Muscle of leg (tissue), 11 donors: ENCODE data around the gene PIP4K2C. TPM values are rescaled to one million over a fixed set of nuclear protein-coding genes. Genes with fewer than 3 reads are reported as not detected.

Experiments
- DNase-seq: peaks from one replicate; pipeline ENCODE4 v3.0.0; 2013
- H3K27ac ChIP-seq: one replicate; pipeline ENCODE4 v1.5.1; 2013; ENCODE audit warnings: mild to moderate bottlenecking, low read length, control low read depth
- H3K27me3 ChIP-seq: one replicate; pipeline ENCODE4 v1.6.1; 2013; ENCODE audit warnings: low read length; ENCODE audit not compliant: control insufficient read depth, insufficient read depth
- H3K36me3 ChIP-seq: one replicate; pipeline ENCODE4 v1.6.1; 2013; ENCODE audit warnings: low read length; ENCODE audit not compliant: control insufficient read depth, insufficient read depth
- H3K4me1 ChIP-seq: one replicate; pipeline ENCODE4 v1.6.1; 2013; ENCODE audit warnings: low read length; ENCODE audit not compliant: control insufficient read depth, insufficient read depth
- H3K4me3 ChIP-seq: one replicate; pipeline ENCODE4 v1.5.1; 2013; ENCODE audit warnings: low read length, control low read depth
- H3K9me3 ChIP-seq: replicated peaks from 2 replicates; pipeline ENCODE4 v1.6.1; 2013; ENCODE audit warnings: low read depth, low read length; ENCODE audit not compliant: control insufficient read depth
- WGBS: methylation state at CpG from one replicate; pipeline ENCODE4 v1.1.5; 2013; ENCODE audit warnings: missing lambda C conversion rate; ENCODE audit not compliant: insufficient coverage; 5-methylcytosine and 5-hydroxymethylcytosine counted together
- polyA plus RNA-seq, 8 donors: library from polyadenylated mRNA; unstranded; fragments of 120-200 nt; gene quantifications; one replicate each; pipeline versions ENCODE4 v1.2.1 to v1.2.3, GENCODE V29; 2013; ENCODE audit warnings: inconsistent platforms in 1 of 8, low replicate concordance in 1 of 8; ENCODE audit not compliant: insufficient read length in 8 of 8, insufficient read depth in 1 of 8
- total RNA-seq: library from RNA; stranded (reverse); fragments of 120-200 nt; gene quantifications from one replicate; pipeline ENCODE4 v1.2.4, GENCODE V29; 2013

PIP4K2C gene
- total and polyA plus RNA-seq, 9 donors, result 8.9 to 14.3 (median 11.7) TPM

- peaks cover 12% of the 10 kb centered on the region for H3K27me3 ChIP-seq
- H3K4me3 ChIP-seq, result no peak overlapping the region
- 80% methylated on average over 10 of the region's 12 CpGs for WGBS
- no peak overlapping the region for H3K27ac ChIP-seq
- H3K36me3 ChIP-seq, result no peaks in the 10 kb centered on the region
- no peaks in the 10 kb centered on the region for H3K4me1 ChIP-seq
- no peak for DNase-seq
- no peaks in the 10 kb centered on the region for H3K9me3 ChIP-seq
Measured at GRCh38 chr12:57575771-57576612, 15.0 kb upstream of the PIP4K2C start.

DNA sequence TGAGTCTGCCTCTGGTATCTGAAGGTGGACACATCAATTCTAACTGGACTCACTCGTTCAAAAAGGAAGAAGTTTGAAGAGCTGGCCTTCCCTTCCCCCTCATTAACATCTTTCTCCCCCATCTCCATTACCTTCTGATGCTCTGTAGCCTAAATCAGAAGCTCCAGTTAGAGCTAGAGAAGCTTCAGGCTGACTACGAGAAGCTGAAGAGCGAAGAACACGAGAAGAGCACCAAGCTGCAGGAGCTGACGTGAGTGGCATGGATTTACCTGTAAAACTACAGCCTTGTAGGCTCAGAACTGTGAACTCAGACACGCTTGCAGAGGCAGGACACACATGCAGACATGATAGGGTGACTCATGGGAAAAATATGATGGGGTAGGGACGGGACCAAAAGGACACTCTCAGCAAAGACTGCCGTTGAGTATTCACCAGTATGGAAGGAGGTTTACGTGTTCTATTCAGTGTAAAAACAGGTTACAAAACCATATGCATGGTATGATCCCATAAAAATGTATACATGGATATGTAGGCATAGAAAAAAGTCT lies 14.3 kb upstream of the PIP4K2C start:
- H3K36me3 ChIP-seq, result no peaks in the 10 kb centered on the region
- no peak overlapping the region for H3K4me3 ChIP-seq
- no peak for DNase-seq
- no peaks in the 10 kb centered on the region for H3K4me1 ChIP-seq
- H3K27ac ChIP-seq, result no peak overlapping the region
- WGBS, result 79% methylated on average over 8 of the region's 9 CpGs
- H3K9me3 ChIP-seq, result no peaks in the 10 kb centered on the region
- H3K27me3 ChIP-seq, result peaks cover 15% of the 10 kb centered on the region

DNA sequence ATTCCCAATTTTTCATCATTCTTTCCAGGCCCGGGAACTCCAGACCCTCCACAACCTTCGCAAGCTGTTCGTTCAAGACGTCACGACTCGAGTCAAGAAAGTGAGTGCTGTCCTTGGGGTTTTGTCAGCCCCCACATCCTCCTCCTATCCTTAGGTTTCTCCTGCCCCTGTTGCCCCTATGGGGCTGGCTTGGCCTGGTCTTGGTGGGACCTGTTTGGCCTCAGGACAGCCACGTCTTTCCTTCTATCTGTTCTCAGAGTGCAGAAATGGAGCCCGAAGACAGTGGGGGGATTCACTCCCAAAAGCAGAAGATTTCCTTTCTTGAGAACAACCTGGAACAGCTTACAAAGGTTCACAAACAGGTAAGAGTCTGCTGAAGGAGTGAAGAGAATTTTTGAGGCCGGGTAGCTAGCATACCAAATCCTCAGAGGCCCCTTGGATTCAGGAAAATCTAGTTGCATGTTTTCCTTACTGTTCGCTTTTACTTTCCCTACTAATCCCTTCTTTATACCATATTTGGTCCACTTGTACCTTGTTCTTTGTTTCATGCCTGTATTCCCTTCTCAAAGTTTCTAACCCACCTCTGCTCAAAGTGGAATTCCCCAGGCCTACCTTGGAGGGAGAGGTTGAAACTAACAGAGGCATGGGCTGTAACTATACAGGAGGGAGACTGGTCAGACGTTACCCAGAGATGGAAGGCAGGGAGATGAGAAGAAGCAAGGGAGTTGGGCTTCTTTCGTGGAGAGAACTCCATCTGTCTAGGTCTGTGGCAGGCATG lies 12.8 kb upstream of the PIP4K2C start:
- Histone ChIP-seq H3K4me1 (no peaks in the 10 kb centered on the region), H3K9me3 (no peaks in the 10 kb centered on the region), H3K4me3 (no peak overlapping the region), H3K27ac (no peak overlapping the region), H3K36me3 (no peaks in the 10 kb centered on the region), H3K27me3 (peaks cover 26% of the 10 kb centered on the region)
- 79% methylated on average over 9 of the region's 12 CpGs for WGBS
- DNase-seq, result no peak

DNA sequence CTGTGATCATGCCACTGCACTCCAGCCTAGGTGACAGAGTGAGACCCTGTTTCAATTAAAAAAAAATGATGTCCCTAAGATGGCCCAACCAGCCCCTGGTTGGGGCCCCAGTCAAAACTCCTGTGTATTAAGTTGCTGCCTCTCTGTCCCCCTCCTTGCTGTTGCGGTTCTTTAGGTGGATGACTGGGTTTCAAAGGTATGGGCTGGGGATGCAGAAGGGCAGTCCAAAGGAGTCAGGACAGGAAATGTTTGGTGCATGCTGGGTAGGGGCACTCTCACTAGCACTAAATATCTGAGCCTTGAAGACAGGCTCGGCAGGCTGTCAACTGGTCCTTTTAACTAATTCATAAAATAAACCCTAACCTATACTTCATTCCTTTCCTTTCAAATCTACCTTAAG lies 12.0 kb upstream of the PIP4K2C start:
- Histone ChIP-seq H3K4me1 (peaks cover 4% of the 10 kb centered on the region), H3K27ac (no peak overlapping the region), H3K4me3 (no peak overlapping the region), H3K27me3 (peaks cover 28% of the 10 kb centered on the region), H3K9me3 (no peaks in the 10 kb centered on the region), H3K36me3 (no peaks in the 10 kb centered on the region)
- no peak for DNase-seq
- WGBS, result 45% methylated on average over 1 of the region's 2 CpGs

DNA sequence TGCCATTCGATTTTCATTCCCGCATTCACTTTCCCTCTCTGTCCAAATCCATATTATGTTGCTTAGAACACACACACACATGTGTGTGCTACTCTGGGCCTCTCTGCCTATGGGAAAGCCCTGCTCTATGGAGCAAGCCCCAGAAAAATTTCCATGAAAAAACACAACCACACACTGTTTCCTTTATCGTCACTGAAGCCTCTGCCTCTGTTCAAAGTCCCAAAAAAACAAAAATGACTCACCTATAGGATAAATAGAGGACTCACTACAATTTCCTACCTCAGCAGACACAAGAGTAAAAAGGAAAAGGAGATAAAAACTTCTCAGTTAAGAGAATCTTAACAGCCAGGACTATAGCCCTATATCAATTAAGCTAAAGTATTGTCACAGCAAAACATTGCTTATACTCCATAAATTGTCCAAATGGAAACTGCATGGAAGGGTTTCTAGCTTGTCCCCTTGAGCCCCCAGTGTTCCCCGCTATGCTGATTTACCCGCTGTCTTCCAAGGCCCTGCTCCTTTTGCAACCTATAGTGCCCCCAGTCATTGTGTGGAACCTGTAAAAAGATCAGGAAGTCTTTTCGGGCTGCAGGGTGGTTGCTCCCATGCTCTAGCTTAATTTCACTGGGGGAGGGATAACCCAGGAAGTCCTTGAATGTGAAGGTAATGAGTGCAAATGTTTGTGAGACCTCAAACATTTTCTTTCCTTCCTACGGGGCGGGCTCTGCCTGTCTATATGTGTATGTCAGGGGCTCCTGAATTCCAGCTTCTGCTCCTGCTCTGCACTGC lies 11.1 kb upstream of the PIP4K2C start:
- WGBS, result 84% methylated on average over 2 of the region's 8 CpGs
- no peaks in the 10 kb centered on the region for H3K36me3 ChIP-seq
- H3K4me3 ChIP-seq, result no peak overlapping the region
- H3K27me3 ChIP-seq, result peaks cover 30% of the 10 kb centered on the region
- no peak overlapping the region for H3K27ac ChIP-seq
- DNase-seq, result no peak
- no peaks in the 10 kb centered on the region for H3K9me3 ChIP-seq
- H3K4me1 ChIP-seq, result peaks cover 4% of the 10 kb centered on the region

DNA sequence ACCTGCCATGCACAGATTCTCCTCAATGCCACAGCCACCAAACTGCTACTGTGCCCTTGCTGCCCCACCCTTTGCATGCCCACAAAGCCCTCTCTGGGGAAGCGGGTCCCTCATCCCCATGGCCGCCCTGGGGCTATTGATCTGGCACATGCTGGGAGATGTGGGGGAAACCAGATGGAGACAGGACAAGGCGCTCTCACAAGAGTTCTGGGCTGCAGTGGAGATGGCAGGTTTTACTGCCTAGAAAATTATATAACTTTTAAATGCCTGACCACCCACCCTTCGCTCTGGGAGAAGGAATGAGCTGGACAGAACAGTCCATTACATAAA lies 10.6 kb upstream of the PIP4K2C start:
- Histone ChIP-seq H3K9me3 (no peaks in the 10 kb centered on the region), H3K4me1 (peaks cover 4% of the 10 kb centered on the region), H3K27ac (no peak overlapping the region), H3K4me3 (no peak overlapping the region), H3K36me3 (no peaks in the 10 kb centered on the region), H3K27me3 (peaks cover 36% of the 10 kb centered on the region)
- WGBS, result no CpG with 5 or more reads among the region's 4 CpGs
- no peak for DNase-seq

GRCh38 chr12:57581802-57582201 lies 9.2 kb upstream of the PIP4K2C start:
- Histone ChIP-seq H3K36me3 (no peaks in the 10 kb centered on the region), H3K27ac (no peak overlapping the region), H3K4me3 (no peak overlapping the region), H3K4me1 (peaks cover 4% of the 10 kb centered on the region), H3K27me3 (peaks cover 39% of the 10 kb centered on the region), H3K9me3 (no peaks in the 10 kb centered on the region)
- no peak for DNase-seq
- 83% methylated on average over 1 of the region's 1 CpG for WGBS

- Histone ChIP-seq H3K4me1 (peaks cover 4% of the 10 kb centered on the region), H3K9me3 (no peaks in the 10 kb centered on the region), H3K4me3 (no peak overlapping the region), H3K27ac (no peak overlapping the region), H3K27me3 (peaks cover 43% of the 10 kb centered on the region), H3K36me3 (no peaks in the 10 kb centered on the region)
- WGBS, result no CpG with 5 or more reads among the region's 1 CpG
- DNase-seq, result no peak
Measured at GRCh38 chr12:57582440-57582839, 8.6 kb upstream of the PIP4K2C start.

DNA sequence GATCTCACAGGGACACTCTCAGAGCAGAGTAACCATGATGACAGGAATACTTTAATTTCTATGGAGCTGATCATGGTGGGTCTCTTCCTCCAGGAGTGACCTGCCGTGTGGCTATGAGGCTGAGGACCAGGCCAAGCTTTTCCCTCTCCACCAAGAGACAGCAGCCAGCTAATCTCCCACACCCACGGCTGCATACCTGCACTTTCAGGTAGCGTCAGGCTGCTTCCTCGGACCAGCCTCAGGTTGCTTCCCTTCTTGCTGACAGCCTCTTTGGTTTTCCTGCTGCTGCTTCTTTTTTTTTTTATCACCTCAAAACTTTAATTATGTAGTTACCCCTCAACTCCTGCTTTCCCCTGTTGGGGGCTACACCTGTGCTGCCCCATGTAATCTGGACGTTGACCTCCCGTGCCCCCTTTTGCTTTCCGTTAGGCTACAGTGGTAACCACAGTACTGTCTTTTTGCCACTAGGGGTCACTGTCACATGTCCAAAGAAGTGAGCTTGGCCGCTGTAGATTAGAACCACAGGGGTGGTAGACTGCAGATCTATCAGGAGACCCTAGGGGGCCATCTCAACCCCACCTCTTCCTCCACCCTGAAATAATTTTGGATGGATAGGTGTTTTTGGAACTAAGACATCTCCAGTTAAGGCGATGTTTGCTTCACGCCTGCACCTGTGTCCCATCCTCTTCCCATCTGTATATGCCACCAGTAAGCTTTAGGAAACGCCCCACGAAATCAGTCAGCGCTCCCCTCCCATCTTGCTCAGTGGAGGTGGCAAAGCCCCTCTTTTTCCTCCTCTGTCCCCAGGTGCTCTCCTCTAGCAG lies 7.8 kb upstream of the PIP4K2C start:
- Histone ChIP-seq H3K4me1 (peaks cover 4% of the 10 kb centered on the region), H3K27me3 (peaks cover 46% of the 10 kb centered on the region), H3K9me3 (no peaks in the 10 kb centered on the region), H3K4me3 (no peak overlapping the region), H3K27ac (no peak overlapping the region), H3K36me3 (no peaks in the 10 kb centered on the region)
- DNase-seq, result peak; percentile 87
- WGBS, result 56% methylated on average over 11 of the region's 13 CpGs
